ENCODE measurements around the gene DOK5. TPM values are rescaled to one million over a fixed set of nuclear protein-coding genes. Genes with fewer than 3 reads are reported as not detected.

The DOK5 gene
- total RNA-seq, 1 experiment from 2014 or later: not detected

DNA sequence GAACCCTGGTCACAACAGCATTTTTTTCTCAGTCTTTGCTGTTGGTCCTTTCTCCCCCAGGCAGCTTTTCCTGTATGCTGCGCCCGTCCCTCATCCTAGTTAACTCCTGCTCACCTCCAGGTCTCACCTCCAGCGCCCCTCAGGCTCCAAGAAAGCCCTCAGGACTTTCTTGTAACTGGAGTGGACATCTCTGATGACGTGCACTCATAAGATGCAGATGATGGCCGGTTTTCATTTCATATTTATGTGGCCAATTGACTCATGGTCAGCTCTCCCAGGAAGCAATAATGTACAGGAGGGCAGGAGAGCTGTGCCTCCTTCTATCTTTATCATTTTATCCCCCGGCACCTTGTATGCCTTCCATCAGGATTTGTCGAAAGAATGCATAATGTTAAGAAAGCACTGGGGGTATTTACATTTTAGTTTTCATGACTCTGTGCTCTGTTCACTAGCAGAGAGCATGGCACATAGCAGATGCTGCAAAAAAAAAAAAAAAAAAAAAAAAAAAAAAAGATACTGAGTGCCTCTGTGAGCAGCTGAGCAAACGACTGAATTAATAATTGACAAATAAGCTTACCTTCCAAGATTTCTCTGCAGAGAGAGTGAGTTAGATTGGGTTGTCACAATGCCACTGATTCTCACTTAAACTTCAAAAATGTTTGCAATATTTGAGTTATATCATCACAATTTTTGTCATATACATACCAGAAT lies 170.2 kb downstream of the DOK5 start:
- no peak for DNase-seq (ENCODE audit: low read depth)

DNA sequence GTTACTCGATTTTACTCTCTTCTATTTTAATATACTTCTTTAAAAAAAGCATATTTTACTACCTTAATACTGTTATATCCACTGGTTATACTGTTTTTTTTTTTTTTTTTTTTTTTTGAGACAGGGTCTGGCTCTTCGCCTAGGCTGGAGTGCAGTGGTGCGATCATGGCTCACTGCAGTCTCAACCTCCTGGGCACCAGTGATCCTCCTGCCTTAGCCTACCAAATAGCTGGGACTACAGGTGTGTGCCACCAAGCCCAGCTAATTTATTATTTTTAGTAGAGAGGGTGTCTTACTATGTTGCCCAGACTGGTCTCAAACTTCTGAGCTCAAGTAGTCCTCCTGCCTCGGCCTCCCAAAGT lies 170.7 kb downstream of the DOK5 start:
- DNase-seq (ENCODE audit: low read depth): no peak

DNA sequence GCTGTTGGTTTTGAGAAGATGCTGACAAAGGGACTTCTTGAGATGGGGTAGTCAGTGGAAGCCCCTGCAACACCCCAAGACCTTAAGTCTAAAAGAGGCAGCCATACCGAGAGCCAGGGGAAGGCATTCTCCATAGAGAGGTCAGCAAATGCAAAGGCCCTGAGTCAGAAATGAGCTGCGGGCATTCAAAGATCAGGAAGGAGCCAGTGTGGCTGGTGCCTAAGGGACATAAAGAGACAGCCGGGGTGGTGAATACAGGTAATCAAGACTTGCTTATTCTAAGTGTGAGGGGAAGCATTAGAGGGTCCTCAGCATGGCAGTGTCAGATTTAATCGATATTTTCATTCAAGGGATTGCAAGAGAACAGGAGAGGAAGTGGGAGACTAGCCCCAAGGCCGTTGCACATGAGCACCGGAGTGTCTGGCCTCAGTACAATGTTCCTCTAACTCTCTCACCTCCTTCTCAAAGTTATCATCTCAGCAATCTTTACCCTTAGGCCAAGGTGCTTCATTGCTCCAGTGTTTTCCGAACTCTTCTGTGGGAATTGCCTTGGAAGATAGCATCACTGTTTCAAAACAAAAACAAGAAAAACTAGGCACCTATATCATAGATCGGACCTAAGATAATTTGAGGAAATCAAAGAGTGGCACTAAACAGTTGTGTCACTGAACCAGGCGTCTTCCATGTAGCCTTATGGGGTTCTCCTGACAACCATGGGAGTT lies 173.2 kb downstream of the DOK5 start:
- DNase-seq (ENCODE audit: low read depth): peak; percentile 7

DNA sequence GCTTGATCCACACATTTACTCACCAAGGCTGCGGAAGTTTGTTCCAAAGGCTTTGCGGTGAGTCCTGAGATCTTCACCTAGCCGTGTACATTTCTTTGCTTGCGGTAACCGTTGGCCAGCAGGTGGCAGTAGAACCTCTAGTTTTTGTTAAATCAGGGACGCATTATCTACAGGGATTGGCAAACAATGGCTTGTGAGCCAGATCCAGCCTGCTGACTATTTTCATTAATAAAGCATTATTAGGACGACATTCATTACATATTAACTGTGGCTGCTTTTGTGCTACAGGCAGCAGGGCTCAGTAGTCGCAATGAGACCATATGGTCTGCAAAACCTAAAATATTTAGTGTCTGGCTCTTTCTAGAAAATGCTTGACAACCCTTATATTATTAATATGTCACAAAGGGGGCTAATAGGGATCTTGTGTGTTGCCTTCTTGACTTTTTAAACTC lies 174.1 kb downstream of the DOK5 start:
- peak; percentile 75 for DNase-seq (ENCODE audit: low read depth)

DNA sequence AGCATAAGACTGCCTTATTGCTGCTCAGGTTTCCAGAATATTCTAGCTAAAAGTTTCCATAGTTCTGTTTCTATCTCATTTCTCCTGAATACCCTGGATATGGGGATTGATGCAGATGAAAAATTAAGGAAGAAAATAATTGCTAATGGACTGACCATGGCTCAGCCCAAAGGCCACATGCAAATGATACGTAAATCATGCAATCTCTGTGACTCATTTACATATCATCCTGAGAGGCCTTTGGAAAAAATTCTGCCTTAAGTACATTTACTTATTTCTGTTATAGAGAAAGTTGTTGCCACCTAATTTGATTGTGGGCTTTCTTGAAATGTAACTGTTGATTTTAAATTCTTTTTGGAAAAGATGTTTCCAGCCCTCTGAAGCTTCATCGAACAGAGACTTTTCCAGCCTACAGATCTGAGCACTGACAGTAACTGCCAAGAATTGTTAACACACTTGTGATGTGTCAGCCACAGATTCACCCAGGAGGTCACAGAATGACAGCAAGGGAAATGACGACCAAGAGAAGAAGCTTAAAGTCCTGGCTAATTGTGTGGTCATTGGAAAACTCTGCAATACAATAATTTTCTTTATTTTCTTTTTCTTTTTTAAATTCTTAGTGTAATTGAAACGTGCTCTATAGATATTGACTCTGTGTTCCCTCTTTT lies 174.8 kb downstream of the DOK5 start:
- DNase-seq (ENCODE audit: low read depth): no peak

- DNase-seq (ENCODE audit: low read depth): no peak
Observed at GRCh38 chr20:54651252-54651651, 175.9 kb downstream of the DOK5 start.

GRCh38 chr20:54654450-54654849 lies 179.1 kb downstream of the DOK5 start:
- DNase-seq (ENCODE audit: low read depth): no peak

GRCh38 chr20:54657268-54657826 lies 182.0 kb downstream of the DOK5 start:
- no peak for DNase-seq (ENCODE audit: low read depth)

GRCh38 chr20:54658525-54658924 lies 183.1 kb downstream of the DOK5 start:
- no peak for DNase-seq (ENCODE audit: low read depth)

GRCh38 chr20:54661265-54661664 lies 185.9 kb downstream of the DOK5 start:
- DNase-seq (ENCODE audit: low read depth): no peak

DNA sequence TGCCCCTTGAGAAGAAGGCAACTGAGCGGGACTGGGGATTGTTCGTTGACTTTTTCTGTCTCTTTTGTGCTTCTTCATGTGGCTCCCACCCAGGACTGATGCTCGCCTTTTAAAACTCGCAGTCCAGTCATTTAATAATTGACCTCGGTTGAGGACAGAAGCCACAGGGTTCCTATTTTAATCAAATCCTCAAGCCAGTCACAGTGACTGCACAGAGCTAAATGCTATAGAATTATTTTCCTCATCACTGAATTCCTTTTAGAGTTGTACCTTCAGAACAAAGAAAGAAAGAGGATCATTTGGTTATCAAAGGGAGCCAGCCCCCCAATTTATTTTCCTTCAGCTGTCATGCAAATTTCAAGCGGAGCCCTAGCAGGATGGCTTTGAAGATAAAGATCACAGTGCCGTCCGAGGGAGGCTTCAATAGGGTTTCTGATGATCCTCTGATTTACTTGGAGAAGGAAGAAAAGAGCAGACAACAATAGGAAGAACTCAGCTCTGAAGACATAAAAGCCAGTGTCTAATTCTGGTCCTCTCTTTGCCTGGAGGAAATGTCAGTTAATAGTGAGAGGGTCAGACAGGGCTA lies 186.6 kb downstream of the DOK5 start:
- no peak for DNase-seq (ENCODE audit: low read depth)

DNA sequence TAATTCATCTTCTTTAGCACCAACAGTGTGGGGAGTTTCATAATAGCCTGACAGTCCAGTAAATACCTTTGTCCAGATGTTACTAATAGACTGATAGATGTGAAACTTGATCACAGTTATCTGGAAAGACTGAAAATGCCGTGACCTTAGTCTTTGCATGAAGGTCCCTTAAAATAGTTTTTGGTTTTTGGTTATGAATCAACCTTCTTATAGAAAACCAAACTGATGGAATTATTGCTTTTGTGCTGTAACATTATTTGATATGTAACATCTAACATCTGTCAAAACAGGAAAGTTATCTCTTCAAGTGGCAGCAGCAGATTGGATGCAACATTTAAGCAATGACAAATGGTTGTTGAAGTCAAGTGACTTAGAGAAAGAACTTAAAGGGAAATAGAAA lies 190.4 kb downstream of the DOK5 start:
- no peak for DNase-seq (ENCODE audit: low read depth)

- DNase-seq (ENCODE audit: low read depth): peak; percentile 22
Observed at GRCh38 chr20:54668271-54669039, 193.1 kb downstream of the DOK5 start.

- no peak for DNase-seq (ENCODE audit: low read depth)
Observed at GRCh38 chr20:54669040-54669363, 193.6 kb downstream of the DOK5 start.

- DNase-seq (ENCODE audit: low read depth): no peak
Observed at GRCh38 chr20:54678253-54678652, 202.9 kb downstream of the DOK5 start.

- DNase-seq (ENCODE audit: low read depth): no peak
Observed at GRCh38 chr20:54680439-54680838, 205.0 kb downstream of the DOK5 start.

DNA sequence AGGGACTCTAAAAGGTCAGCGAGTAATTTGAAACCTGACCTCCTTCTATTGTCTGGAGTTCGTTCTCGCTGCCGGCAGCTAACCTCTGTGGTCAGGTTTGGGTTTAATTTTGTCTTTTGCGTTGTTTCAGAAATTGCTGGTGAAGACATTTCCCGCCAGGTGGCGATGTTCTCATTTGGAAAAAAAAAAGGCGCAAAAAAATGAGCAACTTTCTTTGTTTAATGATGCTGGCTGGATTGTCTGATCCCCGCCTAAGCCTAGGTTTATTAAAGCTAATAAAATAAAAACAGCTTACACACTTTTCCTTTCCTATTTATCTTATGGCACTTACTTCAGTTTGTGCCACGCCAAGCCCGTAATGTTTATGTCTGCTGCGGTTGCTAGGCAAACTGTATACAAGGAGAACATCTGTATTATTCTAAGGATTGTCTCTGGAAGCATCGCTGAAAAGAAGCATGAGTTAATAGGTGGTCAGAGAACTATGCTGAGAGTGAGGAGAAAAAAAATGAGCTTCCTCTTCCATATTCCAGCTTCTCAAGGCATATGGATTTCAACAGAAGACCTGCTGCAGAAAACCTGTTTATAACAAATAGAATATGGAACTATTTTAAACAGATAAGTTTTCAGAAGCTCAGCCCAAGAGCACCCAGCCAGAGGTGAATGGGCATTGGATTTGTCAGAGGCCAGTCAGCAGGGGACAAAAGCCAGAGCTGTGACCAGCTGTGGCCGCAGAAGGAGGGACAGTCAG lies 205.7 kb downstream of the DOK5 start:
- DNase-seq (ENCODE audit: low read depth): peak; percentile 57

GRCh38 chr20:54681869-54682268 lies 206.5 kb downstream of the DOK5 start:
- no peak for DNase-seq (ENCODE audit: low read depth)

DNA sequence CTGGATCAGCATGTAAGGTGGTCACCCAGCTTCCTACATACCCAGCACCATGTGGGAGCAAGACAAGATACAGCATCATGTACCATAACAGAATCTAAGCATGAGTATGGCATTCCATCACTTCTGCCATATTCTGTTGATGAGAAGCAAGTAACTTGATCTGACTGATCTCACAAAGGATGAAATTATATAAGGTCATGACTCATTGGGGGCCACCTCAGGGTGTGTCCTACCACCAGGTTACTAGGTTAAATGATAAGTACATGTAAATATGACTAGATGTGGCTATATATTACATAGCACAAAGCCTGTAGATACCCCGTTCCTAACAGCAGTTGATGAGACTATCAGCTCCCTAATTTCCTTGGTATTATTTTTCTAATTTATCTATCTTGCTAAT lies 213.1 kb downstream of the DOK5 start:
- DNase-seq (ENCODE audit: low read depth): no peak

GRCh38 chr20:54690323-54690722 lies 214.9 kb downstream of the DOK5 start:
- no peak for DNase-seq (ENCODE audit: low read depth)

- no peak for DNase-seq (ENCODE audit: low read depth)
Observed at GRCh38 chr20:54691327-54691726, 215.9 kb downstream of the DOK5 start.

Measured in M059J (cell line).